Breast epithelium (tissue), 3 donors: ENCODE measurements around the gene PAK2.

Source experiments
- CTCF ChIP-seq, 3 donors: fragments of 450-650 bp; IDR thresholded peaks; one replicate each; pipeline ENCODE4 v1.5.1; 2016 to 2017; ENCODE audit warnings: antibody characterized with exemption in 3 of 3, mild to moderate bottlenecking in 3 of 3, moderate library complexity in 3 of 3
- POLR2A ChIP-seq: fragments of 450-650 bp; IDR thresholded peaks from one replicate; pipeline ENCODE4 v1.6.1; 2016; ENCODE audit warnings: antibody characterized with exemption, mild to moderate bottlenecking, moderate library complexity
- POLR2AphosphoS5 ChIP-seq, 3 donors: sonication (generic); formaldehyde crosslinking; IDR thresholded peaks; one replicate each; pipeline ENCODE4 v1.6.1; 2017; ENCODE audit warnings: antibody characterized with exemption in 3 of 3

GRCh38 chr3:196694941-196695848, 44.5 kb upstream of the PAK2 start:
- TF ChIP-seq CTCF (IDR thresholded peaks at IDR 0.05): no peak
- TF ChIP-seq POLR2AphosphoS5 (IDR thresholded peaks at IDR 0.05): no peak
- no peak for TF ChIP-seq POLR2A
